Measurements from ENCODE around the gene BBS7.

Gene BBS7

GRCh38 chr4:121776610-121777401 lies 93.5 kb downstream of the BBS7 start:
- DNase-seq (no peak), ATAC-seq (replicated peaks) (no peak)
- Mint-ChIP-seq H3K36me3 (no peaks in the 10 kb centered on the region), H3K27me3 (peaks cover 25 to 42% of the 10 kb centered on the region in 2 donors), H3K9me3 (no peaks in the 10 kb centered on the region), H3K4me1 (no peaks in the 10 kb centered on the region), H3K27ac (no peak overlapping the region), H3K4me3 (no peak overlapping the region)

Measured in stimulated activated naive B cell treated with anti-CD40 and anti-IgM and Interleukin-4, amounts not matched to agents 10 μg/mL and 1 μg/mL and 100 μg/mL, for 72 hours (primary cell).